Measurements from ENCODE around the gene TMEM95.

DNA sequence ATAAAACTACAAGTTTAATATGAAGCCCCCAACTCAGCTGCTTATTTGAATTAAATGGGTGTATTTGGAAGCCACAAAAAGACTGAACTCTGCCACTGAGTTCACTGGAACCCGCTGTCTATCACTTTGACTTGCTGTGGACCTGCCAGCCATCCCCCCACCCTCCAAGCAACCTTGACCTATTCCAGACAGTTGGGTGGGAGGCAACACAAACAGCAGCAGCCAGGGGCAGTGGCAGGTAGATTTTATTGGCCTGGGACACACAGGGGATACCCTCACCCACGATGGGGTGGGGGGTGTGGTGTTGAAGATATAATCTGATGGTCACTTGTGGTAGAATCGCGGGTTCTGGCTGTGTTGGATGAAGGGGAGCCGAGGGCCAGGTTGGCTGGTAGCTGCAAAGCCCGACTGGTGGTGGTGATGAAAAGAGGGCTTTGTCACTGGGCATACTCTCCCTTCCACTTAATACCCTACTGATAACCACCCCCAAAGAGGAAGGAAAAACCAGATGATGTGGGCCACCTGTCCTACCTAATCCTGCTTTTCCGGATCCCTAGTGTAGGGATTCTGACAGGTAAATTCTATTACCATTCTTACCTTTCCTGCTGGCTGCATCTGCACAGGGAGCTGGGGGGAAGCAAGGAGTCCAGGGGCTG, 42.4 kb upstream of the TMEM95 start:
- TF ChIP-seq, protein P1, sequence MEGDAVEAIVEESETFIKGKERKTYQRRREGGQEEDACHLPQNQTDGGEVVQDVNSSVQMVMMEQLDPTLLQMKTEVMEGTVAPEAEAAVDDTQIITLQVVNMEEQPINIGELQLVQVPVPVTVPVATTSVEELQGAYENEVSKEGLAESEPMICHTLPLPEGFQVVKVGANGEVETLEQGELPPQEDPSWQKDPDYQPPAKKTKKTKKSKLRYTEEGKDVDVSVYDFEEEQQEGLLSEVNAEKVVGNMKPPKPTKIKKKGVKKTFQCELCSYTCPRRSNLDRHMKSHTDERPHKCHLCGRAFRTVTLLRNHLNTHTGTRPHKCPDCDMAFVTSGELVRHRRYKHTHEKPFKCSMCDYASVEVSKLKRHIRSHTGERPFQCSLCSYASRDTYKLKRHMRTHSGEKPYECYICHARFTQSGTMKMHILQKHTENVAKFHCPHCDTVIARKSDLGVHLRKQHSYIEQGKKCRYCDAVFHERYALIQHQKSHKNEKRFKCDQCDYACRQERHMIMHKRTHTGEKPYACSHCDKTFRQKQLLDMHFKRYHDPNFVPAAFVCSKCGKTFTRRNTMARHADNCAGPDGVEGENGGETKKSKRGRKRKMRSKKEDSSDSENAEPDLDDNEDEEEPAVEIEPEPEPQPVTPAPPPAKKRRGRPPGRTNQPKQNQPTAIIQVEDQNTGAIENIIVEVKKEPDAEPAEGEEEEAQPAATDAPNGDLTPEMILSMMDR (conservative IDR thresholded peaks at IDR 0.05; ENCODE audit: low read depth, low read length), result no peak
- TF ChIP-seq EZH2 (IDR thresholded peaks at IDR 0.05; ENCODE audit: low read length, unreplicated experiment) (no peak), EZH2phosphoT487 (IDR thresholded peaks at IDR 0.05; ENCODE audit: borderline replicate concordance, low read length) (no peak)
